Measurements from ENCODE around the gene EPAS1. TPM values are rescaled to one million over a fixed set of nuclear protein-coding genes. Genes with fewer than 3 reads are reported as not detected.
A peak's percentile ranks its signal among the peaks of the same experiment; 100 is the strongest.

Gene EPAS1
- total and polyA plus RNA-seq, 2 of the 13 experiments (the other 11 are each of a cell fraction or from before 2014, with no cell fraction given): 47.1 to 182 TPM

DNA sequence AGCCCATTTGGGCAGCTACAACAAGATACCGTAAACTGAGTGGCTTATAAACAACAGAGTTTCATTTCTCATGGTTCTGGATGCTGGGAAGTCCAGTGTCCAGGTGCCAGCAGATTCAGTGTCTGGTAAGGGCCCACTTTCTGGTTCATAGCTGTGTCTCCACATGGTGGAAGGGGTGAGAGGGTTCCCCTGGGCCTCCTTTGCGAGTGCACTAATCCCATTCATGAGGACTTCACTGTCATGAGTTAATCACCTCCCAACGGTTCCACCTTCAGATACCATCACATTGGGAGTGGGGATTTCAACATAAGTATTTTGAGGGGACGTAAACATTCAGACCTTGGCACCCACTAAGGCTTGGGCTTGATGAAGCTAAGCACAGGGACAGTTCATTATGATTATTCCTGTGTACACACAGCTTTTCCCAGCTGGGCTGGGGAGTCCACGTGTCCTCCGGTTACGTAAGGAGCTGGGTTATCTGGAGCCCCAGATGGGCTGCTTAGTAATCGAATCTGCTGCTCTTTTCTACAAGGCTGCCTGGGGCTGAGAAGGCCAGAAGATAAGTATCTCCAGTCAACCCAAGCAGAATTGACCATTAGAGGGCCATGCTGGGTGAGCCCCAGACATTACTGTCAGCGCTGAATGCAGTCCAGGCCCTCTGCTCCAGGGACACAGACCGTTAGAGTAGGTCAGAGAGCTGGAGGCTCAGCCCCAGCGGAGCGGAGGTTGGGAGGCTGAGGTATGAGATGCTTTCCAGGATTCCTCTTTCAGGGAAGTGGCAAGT, 42.7 kb downstream of the EPAS1 start (continued):
- TF ChIP-seq, protein P1, sequence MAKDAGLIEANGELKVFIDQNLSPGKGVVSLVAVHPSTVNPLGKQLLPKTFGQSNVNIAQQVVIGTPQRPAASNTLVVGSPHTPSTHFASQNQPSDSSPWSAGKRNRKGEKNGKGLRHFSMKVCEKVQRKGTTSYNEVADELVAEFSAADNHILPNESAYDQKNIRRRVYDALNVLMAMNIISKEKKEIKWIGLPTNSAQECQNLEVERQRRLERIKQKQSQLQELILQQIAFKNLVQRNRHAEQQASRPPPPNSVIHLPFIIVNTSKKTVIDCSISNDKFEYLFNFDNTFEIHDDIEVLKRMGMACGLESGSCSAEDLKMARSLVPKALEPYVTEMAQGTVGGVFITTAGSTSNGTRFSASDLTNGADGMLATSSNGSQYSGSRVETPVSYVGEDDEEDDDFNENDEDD (CRISPR knock-in tag; IDR thresholded peaks at IDR 0.05; ENCODE audit: borderline replicate concordance): no peak

DNA sequence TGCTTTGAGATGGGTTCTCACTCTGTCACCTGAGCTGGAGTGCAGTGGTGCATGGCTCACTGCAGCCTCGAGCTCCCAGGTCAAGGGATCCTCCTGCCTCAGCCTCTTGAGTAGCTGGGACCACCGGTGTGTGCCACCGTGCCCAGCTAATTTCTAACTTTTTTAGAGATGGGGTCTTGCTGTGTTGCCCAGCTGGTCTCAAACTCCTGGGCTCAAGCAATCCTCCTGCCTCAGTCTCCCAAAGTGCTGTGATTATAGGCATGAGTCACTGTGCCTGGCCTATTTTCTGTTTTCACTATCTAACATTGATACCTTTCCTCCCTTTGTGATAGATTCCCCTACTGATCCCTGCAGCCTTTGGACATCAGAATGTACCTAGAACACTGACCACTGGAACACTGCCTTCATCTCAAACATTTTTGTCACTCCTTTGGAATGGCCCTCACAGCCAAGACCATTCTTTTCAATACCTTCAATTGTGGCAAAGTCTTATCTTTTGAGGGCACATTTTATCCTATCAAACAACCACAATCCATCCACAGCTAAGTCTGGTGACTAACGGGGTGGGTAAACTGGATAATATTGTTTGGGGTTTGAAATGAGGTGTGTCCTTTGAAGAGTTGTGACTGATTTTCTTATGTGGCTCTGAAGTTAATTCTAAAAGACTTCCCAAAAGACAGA, 43.7 kb downstream of the EPAS1 start:
- no peak overlapping the region for H2AFZ ChIP-seq (ENCODE audit: low read length)
- no TSS peak for BruUV-seq (replicated peaks)
- no peak overlapping the region for H3K27ac ChIP-seq (ENCODE audit: extremely low read length, insufficient read depth, low read length)
- WGBS (ENCODE audit: low lambda C conversion rate): 96% methylated on average over 4 of the region's 4 CpGs
- no peak for DNase-seq (ENCODE audit: low spot score)
- TF ChIP-seq, protein P2, sequence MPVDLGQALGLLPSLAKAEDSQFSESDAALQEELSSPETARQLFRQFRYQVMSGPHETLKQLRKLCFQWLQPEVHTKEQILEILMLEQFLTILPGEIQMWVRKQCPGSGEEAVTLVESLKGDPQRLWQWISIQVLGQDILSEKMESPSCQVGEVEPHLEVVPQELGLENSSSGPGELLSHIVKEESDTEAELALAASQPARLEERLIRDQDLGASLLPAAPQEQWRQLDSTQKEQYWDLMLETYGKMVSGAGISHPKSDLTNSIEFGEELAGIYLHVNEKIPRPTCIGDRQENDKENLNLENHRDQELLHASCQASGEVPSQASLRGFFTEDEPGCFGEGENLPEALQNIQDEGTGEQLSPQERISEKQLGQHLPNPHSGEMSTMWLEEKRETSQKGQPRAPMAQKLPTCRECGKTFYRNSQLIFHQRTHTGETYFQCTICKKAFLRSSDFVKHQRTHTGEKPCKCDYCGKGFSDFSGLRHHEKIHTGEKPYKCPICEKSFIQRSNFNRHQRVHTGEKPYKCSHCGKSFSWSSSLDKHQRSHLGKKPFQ (CRISPR knock-in tag; IDR thresholded peaks at IDR 0.05; ENCODE audit: insufficient replicate concordance): no peak
- TF ChIP-seq, protein P3, sequence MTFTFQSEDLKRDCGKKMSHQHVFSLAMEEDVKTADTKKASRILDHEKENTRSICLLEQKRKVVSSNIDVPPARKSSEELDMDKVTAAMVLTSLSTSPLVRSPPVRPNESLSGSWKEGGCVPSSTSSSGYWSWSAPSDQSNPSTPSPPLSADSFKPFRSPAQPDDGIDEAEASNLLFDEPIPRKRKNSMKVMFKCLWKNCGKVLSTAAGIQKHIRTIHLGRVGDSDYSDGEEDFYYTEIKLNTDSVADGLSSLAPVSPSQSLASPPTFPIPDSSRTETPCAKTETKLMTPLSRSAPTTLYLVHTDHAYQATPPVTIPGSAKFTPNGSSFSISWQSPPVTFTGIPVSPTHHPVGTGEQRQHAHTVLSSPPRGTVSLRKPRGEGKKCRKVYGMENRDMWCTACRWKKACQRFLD (CRISPR knock-in tag; IDR thresholded peaks at IDR 0.05; ENCODE audit: borderline replicate concordance): no peak
- TF ChIP-seq ZNF121 (CRISPR knock-in tag; IDR thresholded peaks at IDR 0.05): peak; percentile 80
- no peak for TF ChIP-seq REL (CRISPR knock-in tag; conservative IDR thresholded peaks at IDR 0.05)
- TF ChIP-seq, protein P4, sequence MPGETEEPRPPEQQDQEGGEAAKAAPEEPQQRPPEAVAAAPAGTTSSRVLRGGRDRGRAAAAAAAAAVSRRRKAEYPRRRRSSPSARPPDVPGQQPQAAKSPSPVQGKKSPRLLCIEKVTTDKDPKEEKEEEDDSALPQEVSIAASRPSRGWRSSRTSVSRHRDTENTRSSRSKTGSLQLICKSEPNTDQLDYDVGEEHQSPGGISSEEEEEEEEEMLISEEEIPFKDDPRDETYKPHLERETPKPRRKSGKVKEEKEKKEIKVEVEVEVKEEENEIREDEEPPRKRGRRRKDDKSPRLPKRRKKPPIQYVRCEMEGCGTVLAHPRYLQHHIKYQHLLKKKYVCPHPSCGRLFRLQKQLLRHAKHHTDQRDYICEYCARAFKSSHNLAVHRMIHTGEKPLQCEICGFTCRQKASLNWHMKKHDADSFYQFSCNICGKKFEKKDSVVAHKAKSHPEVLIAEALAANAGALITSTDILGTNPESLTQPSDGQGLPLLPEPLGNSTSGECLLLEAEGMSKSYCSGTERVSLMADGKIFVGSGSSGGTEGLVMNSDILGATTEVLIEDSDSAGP (CRISPR knock-in tag; IDR thresholded peaks at IDR 0.05; ENCODE audit: borderline replicate concordance): 0 out of 2 replicates have a peak, but pooled peaks have one; percentile 5
- TF ChIP-seq SP2 (CRISPR knock-in tag; IDR thresholded peaks at IDR 0.05): no peak
- no peak for TF ChIP-seq ZFP37 (CRISPR knock-in tag; IDR thresholded peaks at IDR 0.05; ENCODE audit: borderline replicate concordance)
- TF ChIP-seq, protein P5, sequence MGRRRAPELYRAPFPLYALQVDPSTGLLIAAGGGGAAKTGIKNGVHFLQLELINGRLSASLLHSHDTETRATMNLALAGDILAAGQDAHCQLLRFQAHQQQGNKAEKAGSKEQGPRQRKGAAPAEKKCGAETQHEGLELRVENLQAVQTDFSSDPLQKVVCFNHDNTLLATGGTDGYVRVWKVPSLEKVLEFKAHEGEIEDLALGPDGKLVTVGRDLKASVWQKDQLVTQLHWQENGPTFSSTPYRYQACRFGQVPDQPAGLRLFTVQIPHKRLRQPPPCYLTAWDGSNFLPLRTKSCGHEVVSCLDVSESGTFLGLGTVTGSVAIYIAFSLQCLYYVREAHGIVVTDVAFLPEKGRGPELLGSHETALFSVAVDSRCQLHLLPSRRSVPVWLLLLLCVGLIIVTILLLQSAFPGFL (CRISPR knock-in tag; IDR thresholded peaks at IDR 0.05): no peak
- TF ChIP-seq JUN (CRISPR knock-in tag; IDR thresholded peaks at IDR 0.05): no peak
- no peak for TF ChIP-seq SRY (CRISPR knock-in tag; IDR thresholded peaks at IDR 0.05)
- H3K79me2 ChIP-seq (ENCODE audit: insufficient read depth, low read length): peaks cover 98% of the 10 kb centered on the region
- ATAC-seq: no peak
- H3K4me2 ChIP-seq (ENCODE audit: low read depth, low read length): no peak overlapping the region
- ChIA-PET CTCF (ENCODE audit: low intra/inter-chr PET ratio, low total read pairs) (no interaction called here), POLR2A (interaction anchor here (1.5 to 2.1 kb wide), 3 partner anchors 10 to 44 kb away, joined by 3 to 8 read pairs (median 5); partner anchors contain the start of gene EPAS1)
- H4K20me1 ChIP-seq (ENCODE audit: insufficient read depth, low read length): peaks cover 69% of the 10 kb centered on the region
- no peaks in the 10 kb centered on the region for H3K9me3 ChIP-seq (ENCODE audit: low read length)
- peaks cover 48% of the 10 kb centered on the region for H3K4me1 ChIP-seq (ENCODE audit: insufficient read depth, low read length)
- intact Hi-C loops (cut with micrococcal nuclease; ENCODE audit: unreplicated experiment) (no loop called here), in situ Hi-C loops (cut with HindIII; ENCODE audit: extremely low pct_ligation_motif_present, low pct_unique_long_range_greater_than_20kb) (no loop called here)
- FAIRE-seq: no peak
- H3K9ac ChIP-seq (ENCODE audit: insufficient read depth, low read depth, low read length): no peak overlapping the region
- no peak overlapping the region for H3K4me3 ChIP-seq (replicated peaks in 1 of 3; ENCODE audit: insufficient read depth in 1 of 3, low read depth in 2 of 3, low read length in 3 of 3)
- peaks cover 0 to 5% of the 10 kb centered on the region in 2 experiments; a peak in 1 of 5 replicates for H3K36me3 ChIP-seq (replicated peaks in 1 of 2; ENCODE audit: control insufficient read depth in 1 of 2, insufficient read depth in 2 of 2, low read length in 2 of 2)
- H3K27me3 ChIP-seq (ENCODE audit: control insufficient read depth in 1 of 2, insufficient read depth in 2 of 2, low read length in 2 of 2): no peaks in the 10 kb centered on the region
